Fibroblast of the aortic adventitia (primary cell): ENCODE measurements around the gene KRTAP10-10. TPM values are rescaled to one million over a fixed set of nuclear protein-coding genes. Genes with fewer than 3 reads are reported as not detected.

Experiments used
- DNase-seq: peaks from one replicate; pipeline ENCODE4 v3.0.0-alpha.2; 2010; ENCODE audit warnings: low read depth
- H3K4me3 ChIP-seq: 2 replicates; pipeline ENCODE4 v1.5.1; 2011; ENCODE audit warnings: low read depth, mild to moderate bottlenecking, control low read depth, low read length, moderate library complexity
- CTCF ChIP-seq: IDR thresholded peaks from 2 replicates; pipeline ENCODE4 v1.5.1; 2011; ENCODE audit warnings: mild to moderate bottlenecking, low read length, control low read depth, inconsistent platforms; ENCODE audit not compliant: insufficient read depth
- total RNA-seq: library from RNA; depleted of rRNA; stranded (reverse); fragments of >200 nt; gene quantifications from 2 replicates; pipeline ENCODE4 v1.2.3, GENCODE V29; 2012; ENCODE audit warnings: low replicate concordance

The KRTAP10-10 gene
- total RNA-seq, 1 donor: not detected

- no peak for TF ChIP-seq CTCF
- DNase-seq: no peak
- no peak overlapping the region for H3K4me3 ChIP-seq
Measured at GRCh38 chr21:44614161-44614631, 23.0 kb upstream of the KRTAP10-10 start.

GRCh38 chr21:44614961-44615391 lies 22.2 kb upstream of the KRTAP10-10 start:
- TF ChIP-seq CTCF: no peak
- DNase-seq: no peak
- no peak overlapping the region for H3K4me3 ChIP-seq

- DNase-seq: no peak
- H3K4me3 ChIP-seq: no peak overlapping the region
- no peak for TF ChIP-seq CTCF
Measured at GRCh38 chr21:44615466-44615865, 21.7 kb upstream of the KRTAP10-10 start.

GRCh38 chr21:44615911-44616590 lies 21.1 kb upstream of the KRTAP10-10 start:
- TF ChIP-seq CTCF: no peak

GRCh38 chr21:44616591-44616926 lies 20.6 kb upstream of the KRTAP10-10 start:
- no peak overlapping the region for H3K4me3 ChIP-seq
- TF ChIP-seq CTCF: no peak
- no peak for DNase-seq

More at GRCh38 chr21:44615911-44616590, 21.1 kb upstream of the KRTAP10-10 start:
- H3K4me3 ChIP-seq: no peak overlapping the region
- no peak for DNase-seq

- no peak for DNase-seq
- no peak overlapping the region for H3K4me3 ChIP-seq
- TF ChIP-seq CTCF: no peak
Measured at GRCh38 chr21:44617071-44617501, 20.1 kb upstream of the KRTAP10-10 start.

- DNase-seq: peak; percentile 6
- H3K4me3 ChIP-seq: no peak overlapping the region
- peak; percentile 23 for TF ChIP-seq CTCF
Measured at GRCh38 chr21:44618504-44618903, 18.7 kb upstream of the KRTAP10-10 start.
